Loucy (cell line): ENCODE results near the gene PPM1N.

Experiments
- H2AFZ ChIP-seq: fragments of 200-600 bp; sonication (generic); 2 replicates; pipeline ENCODE4 v1.6.0; 2016; ENCODE audit warnings: antibody characterized with exemption, mild to moderate bottlenecking, low read length, moderate library complexity
- H3F3A ChIP-seq: fragments of 200-600 bp; 2 replicates; pipeline ENCODE4 v1.6.0; 2016; ENCODE audit warnings: antibody characterized with exemption, low read depth, mild to moderate bottlenecking
- H3K27me3 ChIP-seq: fragments of 200-600 bp; sonication (generic); 2 replicates; pipeline ENCODE4 v1.6.1; 2014; ENCODE audit warnings: low read length, mild to moderate bottlenecking; ENCODE audit not compliant: insufficient read depth, poor library complexity, severe bottlenecking
- H3K36me3 ChIP-seq: fragments of 200-600 bp; sonication (generic); 2 replicates; pipeline ENCODE4 v1.6.1; 2016; ENCODE audit warnings: low read length; ENCODE audit not compliant: insufficient read depth
- H3K4me1 ChIP-seq: fragments of 200-600 bp; sonication (generic); 2 replicates; pipeline ENCODE4 v1.5.1; 2014; ENCODE audit warnings: low read length, mild to moderate bottlenecking; ENCODE audit not compliant: insufficient read depth, poor library complexity, severe bottlenecking
- H3K4me2 ChIP-seq: fragments of 200-600 bp; sonication (generic); 2 replicates; pipeline ENCODE4 v1.6.0; 2014; ENCODE audit warnings: antibody characterized with exemption, low read length, low read depth, mild to moderate bottlenecking; ENCODE audit not compliant: poor library complexity, severe bottlenecking
- H3K4me3 ChIP-seq: fragments of 200-600 bp; sonication (generic); 2 replicates; pipeline ENCODE4 v1.5.1; 2014; ENCODE audit warnings: low read length, mild to moderate bottlenecking, mixed read lengths; ENCODE audit not compliant: poor library complexity, severe bottlenecking
- H3K79me2 ChIP-seq: fragments of 200-600 bp; sonication (generic); 2 replicates; pipeline ENCODE4 v1.6.1; 2014; ENCODE audit warnings: low read length; ENCODE audit not compliant: insufficient read depth
- H3K9ac ChIP-seq: fragments of 200-600 bp; sonication (generic); 2 replicates; pipeline ENCODE4 v1.6.0; 2014; ENCODE audit warnings: mild to moderate bottlenecking, low read depth, low read length, moderate library complexity; ENCODE audit not compliant: poor library complexity, severe bottlenecking
- H3K9me2 ChIP-seq: fragments of 200-600 bp; sonication (generic); replicated peaks from 2 replicates; pipeline ENCODE4 v1.6.1; 2016; ENCODE audit warnings: low read depth, low read length, mixed read lengths
- H3K9me3 ChIP-seq: fragments of 200-600 bp; sonication (generic); 2 replicates; pipeline ENCODE4 v1.6.1; 2014; ENCODE audit warnings: mild to moderate bottlenecking, antibody characterized with exemption, low read length, low read depth; ENCODE audit not compliant: insufficient read depth
- H4K20me1 ChIP-seq: fragments of 200-600 bp; sonication (generic); 2 replicates; pipeline ENCODE4 v1.6.0; 2014; ENCODE audit warnings: antibody characterized with exemption, low read length, mild to moderate bottlenecking; ENCODE audit not compliant: insufficient read depth, poor library complexity, severe bottlenecking
- EZH2phosphoT487 ChIP-seq: fragments of 200-600 bp; IDR thresholded peaks from 2 replicates; pipeline ENCODE4 v1.6.1; 2018; ENCODE audit warnings: antibody characterized with exemption, mild to moderate bottlenecking, moderate library complexity, borderline replicate concordance
- TF ChIP-seq, protein P1 (sequence below): fragments of 200-600 bp; sonication (generic); conservative IDR thresholded peaks from 2 replicates; pipeline ENCODE4 v1.5.1; 2014; ENCODE audit warnings: mild to moderate bottlenecking, antibody characterized with exemption, low read length

PPM1N gene

DNA sequence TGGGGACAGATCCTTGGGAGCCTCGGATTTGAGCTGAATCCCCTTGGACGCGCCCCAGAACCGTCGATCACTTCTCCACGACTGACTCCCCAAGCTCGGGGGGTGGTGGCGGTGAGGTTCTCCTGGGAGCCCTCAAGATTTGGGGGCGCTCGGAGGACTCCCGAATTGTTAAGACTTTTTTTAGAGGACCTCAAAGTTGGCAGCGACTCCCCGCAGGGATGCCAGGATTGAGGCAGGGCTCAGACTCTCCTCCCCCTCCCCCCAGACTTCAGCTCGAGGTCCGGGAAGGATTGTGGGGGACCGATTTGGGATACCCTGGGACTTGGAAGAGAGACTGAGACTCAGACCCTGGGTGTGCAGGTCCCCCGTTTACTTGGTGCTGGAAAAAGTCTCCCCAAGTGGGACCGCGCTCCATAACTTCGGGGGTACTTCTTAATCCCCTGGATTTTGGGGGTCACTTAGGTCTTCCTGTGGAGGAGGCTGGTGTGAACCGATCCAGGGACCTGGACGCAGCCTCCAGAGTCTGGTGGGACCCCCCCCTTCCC is 9.7 kb downstream of the PPM1N start:
- H3K36me3 ChIP-seq: 0 out of 2 replicates have a peak, but pooled peaks cover 4% of the 10 kb centered on the region
- H3K4me2 ChIP-seq: peak overlapping the region; percentile 88
- peaks cover 35% of the 10 kb centered on the region for H3K4me1 ChIP-seq
- TF ChIP-seq, protein P1, sequence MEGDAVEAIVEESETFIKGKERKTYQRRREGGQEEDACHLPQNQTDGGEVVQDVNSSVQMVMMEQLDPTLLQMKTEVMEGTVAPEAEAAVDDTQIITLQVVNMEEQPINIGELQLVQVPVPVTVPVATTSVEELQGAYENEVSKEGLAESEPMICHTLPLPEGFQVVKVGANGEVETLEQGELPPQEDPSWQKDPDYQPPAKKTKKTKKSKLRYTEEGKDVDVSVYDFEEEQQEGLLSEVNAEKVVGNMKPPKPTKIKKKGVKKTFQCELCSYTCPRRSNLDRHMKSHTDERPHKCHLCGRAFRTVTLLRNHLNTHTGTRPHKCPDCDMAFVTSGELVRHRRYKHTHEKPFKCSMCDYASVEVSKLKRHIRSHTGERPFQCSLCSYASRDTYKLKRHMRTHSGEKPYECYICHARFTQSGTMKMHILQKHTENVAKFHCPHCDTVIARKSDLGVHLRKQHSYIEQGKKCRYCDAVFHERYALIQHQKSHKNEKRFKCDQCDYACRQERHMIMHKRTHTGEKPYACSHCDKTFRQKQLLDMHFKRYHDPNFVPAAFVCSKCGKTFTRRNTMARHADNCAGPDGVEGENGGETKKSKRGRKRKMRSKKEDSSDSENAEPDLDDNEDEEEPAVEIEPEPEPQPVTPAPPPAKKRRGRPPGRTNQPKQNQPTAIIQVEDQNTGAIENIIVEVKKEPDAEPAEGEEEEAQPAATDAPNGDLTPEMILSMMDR: no peak
- TF ChIP-seq EZH2phosphoT487: no peak
- no peaks in the 10 kb centered on the region for H3K9me2 ChIP-seq
- H2AFZ ChIP-seq: no peak overlapping the region
- peaks cover 45% of the 10 kb centered on the region for H4K20me1 ChIP-seq
- peaks cover 60% of the 10 kb centered on the region for H3K79me2 ChIP-seq
- H3K27me3 ChIP-seq: peaks cover 13% of the 10 kb centered on the region
- H3K4me3 ChIP-seq: peak overlapping the region; percentile 99
- H3F3A ChIP-seq: no peaks in the 10 kb centered on the region
- no peaks in the 10 kb centered on the region for H3K9me3 ChIP-seq
- H3K9ac ChIP-seq: peak overlapping the region; percentile 100

- H4K20me1 ChIP-seq: peaks cover 50% of the 10 kb centered on the region
- peak overlapping the region; percentile 100 for H3K9ac ChIP-seq
- peaks cover 35% of the 10 kb centered on the region for H3K4me1 ChIP-seq
- peak overlapping the region; percentile 88 for H3K4me2 ChIP-seq
- H3K36me3 ChIP-seq: 0 out of 2 replicates have a peak, but pooled peaks cover 4% of the 10 kb centered on the region
- H3K79me2 ChIP-seq: peaks cover 65% of the 10 kb centered on the region
- H3K4me3 ChIP-seq: peak overlapping the region; percentile 99
- H3F3A ChIP-seq: no peaks in the 10 kb centered on the region
- TF ChIP-seq, protein P1: no peak
- TF ChIP-seq EZH2phosphoT487: no peak
- peaks cover 13% of the 10 kb centered on the region for H3K27me3 ChIP-seq
- H3K9me3 ChIP-seq: no peaks in the 10 kb centered on the region
- H2AFZ ChIP-seq: no peak overlapping the region
- no peaks in the 10 kb centered on the region for H3K9me2 ChIP-seq
These were observed 10.2 kb downstream of the PPM1N start for GRCh38 chr19:45508417-45508860.

DNA sequence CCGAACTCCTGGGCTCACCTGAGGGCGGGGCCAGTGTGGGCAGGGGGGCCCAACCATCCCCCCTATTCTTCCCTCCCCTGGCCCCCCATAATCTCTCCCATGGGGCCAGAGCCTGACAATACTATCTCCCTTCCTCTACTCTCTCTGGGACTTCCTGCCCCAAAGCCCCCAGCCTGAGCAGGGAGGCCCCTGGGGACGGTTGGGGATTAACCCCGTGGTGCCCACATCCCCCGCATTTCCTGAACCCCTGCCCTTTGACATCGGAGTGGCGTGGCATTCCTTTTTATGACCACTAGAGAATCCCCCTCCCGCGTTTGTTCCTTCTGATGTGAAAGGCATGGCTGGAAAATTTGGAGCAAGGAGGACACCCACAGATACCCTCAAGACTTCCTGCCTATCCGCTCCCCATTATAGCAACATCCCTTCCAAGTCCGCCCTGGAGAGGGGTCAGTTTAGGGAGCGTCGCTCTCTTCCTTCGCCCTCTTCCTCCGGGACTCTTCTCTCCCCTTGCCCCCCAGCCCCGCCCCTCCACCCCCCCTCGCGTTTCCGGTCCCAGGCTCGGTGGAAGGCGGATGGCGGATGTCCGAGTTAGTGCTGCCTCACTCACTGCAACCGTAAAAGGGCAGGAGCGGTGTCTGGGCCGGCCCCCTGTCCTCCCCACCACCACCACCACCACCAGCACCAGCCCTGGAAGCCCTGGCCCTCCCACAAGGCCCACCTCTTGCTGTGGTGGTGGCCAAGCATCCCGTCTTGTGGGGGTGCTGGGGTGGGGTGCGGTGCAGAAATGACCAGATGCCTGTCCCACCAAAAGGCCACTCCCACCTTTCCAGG is 10.8 kb downstream of the PPM1N start:
- H3K79me2 ChIP-seq: peaks cover 72% of the 10 kb centered on the region
- peak overlapping the region; percentile 88 for H3K4me2 ChIP-seq
- peaks cover 55% of the 10 kb centered on the region for H4K20me1 ChIP-seq
- TF ChIP-seq, protein P1: peak; percentile 28; the same call in 1 of the 2 replicates
- no peak for TF ChIP-seq EZH2phosphoT487
- peak overlapping the region; percentile 100 for H3K9ac ChIP-seq
- H3K4me3 ChIP-seq: peak overlapping the region; percentile 99
- no peaks in the 10 kb centered on the region for H3K9me3 ChIP-seq
- peaks cover 41% of the 10 kb centered on the region for H3K4me1 ChIP-seq
- H3K27me3 ChIP-seq: peaks cover 13% of the 10 kb centered on the region
- no peaks in the 10 kb centered on the region for H3F3A ChIP-seq
- no peaks in the 10 kb centered on the region for H3K9me2 ChIP-seq
- peaks cover 9% of the 10 kb centered on the region; the same call in 1 of the 2 replicates for H3K36me3 ChIP-seq
- no peak overlapping the region for H2AFZ ChIP-seq
